ENCODE measurements around the gene BBS4.
"Not testable (repeated sequence)": the region's sequence is repeated elsewhere in the genome, so short reads cannot be mapped to it uniquely, and the experiment has no call there.

The BBS4 gene, protein sequence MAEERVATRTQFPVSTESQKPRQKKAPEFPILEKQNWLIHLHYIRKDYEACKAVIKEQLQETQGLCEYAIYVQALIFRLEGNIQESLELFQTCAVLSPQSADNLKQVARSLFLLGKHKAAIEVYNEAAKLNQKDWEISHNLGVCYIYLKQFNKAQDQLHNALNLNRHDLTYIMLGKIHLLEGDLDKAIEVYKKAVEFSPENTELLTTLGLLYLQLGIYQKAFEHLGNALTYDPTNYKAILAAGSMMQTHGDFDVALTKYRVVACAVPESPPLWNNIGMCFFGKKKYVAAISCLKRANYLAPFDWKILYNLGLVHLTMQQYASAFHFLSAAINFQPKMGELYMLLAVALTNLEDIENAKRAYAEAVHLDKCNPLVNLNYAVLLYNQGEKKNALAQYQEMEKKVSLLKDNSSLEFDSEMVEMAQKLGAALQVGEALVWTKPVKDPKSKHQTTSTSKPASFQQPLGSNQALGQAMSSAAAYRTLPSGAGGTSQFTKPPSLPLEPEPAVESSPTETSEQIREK

DNA sequence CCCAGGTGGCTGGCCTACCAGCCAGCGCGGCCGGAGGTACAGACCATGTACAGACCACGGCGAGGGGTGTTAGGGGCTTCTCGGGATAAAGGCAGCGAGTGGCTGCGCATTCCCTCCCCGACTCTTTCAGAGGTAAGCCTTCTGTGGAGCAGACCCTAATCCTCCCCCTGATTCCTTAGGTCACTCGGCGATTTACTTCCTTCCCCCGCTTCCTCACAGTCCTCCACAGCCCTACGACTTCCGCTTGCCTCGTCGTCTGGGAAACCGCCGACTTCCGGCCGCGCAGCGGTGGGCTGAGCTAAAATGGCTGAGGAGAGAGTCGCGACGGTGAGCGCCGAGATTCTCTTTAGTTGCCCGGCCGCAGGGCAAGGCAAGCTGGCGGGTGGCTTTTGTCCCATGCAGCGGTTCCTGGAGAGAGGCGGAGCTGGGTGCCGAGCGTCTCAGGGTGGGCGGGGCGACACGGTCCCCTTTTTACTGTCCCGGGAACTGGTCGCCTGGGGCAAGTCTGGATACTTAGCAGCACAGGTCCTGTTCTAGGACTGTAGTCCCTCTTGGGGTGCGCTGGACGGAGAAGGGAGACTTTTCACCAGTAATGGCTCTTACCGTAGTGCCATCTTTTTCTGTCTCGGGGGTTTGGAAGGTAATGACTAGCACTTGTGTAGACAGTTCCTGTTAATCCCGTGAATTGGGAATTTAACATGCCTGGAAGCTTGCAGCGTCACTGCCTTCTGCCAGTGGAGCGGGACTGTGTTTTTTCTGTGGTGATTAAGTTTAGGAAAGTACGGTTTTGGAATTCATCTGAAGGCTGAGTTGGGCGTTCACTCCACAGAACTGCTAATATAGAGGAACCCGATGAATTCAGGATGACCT, at the start of gene BBS4, which contains the start of gene HIGD2B:
TSS of gene BBS4 (plus strand) at position 283 of the 870 bp plus-strand sequence. CDS start at position 304, 21 bp downstream.
TSS of gene HIGD2B (minus strand) at position 258 of the 870 bp plus-strand sequence. CDS start 9,808 bp downstream, outside the sequence.
- TF ChIP-seq ZNF274 (IDR thresholded peaks at IDR 0.05; ENCODE audit: low read depth, low read length) (no peak), YY1 (IDR thresholded peaks at IDR 0.05; ENCODE audit: insufficient read depth, insufficient read length) (peak; percentile 57), SUZ12 (IDR thresholded peaks at IDR 0.05; ENCODE audit: extremely low read depth, insufficient read depth, insufficient read length) (no peak)
- DNase-seq (ENCODE audit: low read depth, low spot score), result peak; percentile 92
- Histone ChIP-seq H3K9ac (ENCODE audit: insufficient read length, low read depth) (peak within 1 kb of the TSS; percentile 83), H3K4me1 (ENCODE audit: insufficient read depth, insufficient read length) (no peaks in the 10 kb centered on the region), H3K36me3 (ENCODE audit: insufficient read depth, insufficient read length, low read length) (no peaks in the 10 kb centered on the region), H3K27me3 (ENCODE audit: insufficient read depth, insufficient read length) (no peaks in the 10 kb centered on the region), H3K4me3 (ENCODE audit: insufficient read length, low read depth) (peak within 1 kb of the TSS; percentile 76), H3K9me3 (ENCODE audit: insufficient read depth, low read length) (no peaks in the 10 kb centered on the region)

DNA sequence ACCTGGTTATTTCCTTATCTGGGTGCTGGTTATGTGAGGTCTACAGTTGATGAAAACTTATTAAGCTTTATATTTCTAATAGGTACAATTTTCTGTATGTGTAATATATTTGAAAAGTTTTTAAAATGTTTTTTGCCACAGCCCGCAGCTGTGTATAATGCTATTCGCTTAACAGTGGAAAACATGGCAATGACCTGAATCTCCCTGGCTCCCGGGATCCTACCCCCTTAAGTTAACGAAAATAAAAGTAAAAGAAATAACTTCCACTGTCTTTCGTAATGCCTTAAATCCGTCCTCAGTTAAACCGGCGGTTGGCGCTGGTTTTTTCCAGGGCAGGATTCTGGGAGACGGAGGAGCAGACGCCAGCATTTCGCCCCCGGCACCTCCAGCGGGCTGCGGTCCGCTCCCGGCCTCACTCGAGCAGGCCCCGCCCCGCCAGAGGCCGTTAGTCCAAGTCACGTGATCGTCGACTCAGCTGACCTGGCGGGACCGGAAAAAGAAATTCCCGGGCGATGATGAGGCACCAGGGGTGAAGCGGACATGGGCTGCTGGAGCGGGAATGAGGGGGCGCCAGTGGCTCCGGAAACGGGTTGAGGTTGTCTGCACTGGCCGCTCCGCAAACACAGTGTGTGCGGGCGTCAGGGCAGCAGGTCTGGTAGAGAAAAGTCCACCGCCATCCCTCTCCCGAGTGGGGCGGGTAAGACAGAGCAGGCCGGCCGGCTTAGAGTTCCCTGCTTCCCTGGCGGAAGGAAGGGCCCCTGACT, 49.3 kb upstream of the BBS4 start:
- not testable (repeated sequence) for H3K27me3 ChIP-seq (ENCODE audit: insufficient read depth, insufficient read length); H3K9me3 ChIP-seq (ENCODE audit: insufficient read depth, low read length); H3K4me1 ChIP-seq (ENCODE audit: insufficient read depth, insufficient read length); H3K36me3 ChIP-seq (ENCODE audit: insufficient read depth, insufficient read length, low read length); H3K9ac ChIP-seq (ENCODE audit: insufficient read length, low read depth); H3K4me3 ChIP-seq (ENCODE audit: insufficient read length, low read depth)
- DNase-seq (ENCODE audit: low read depth, low spot score), result peak; percentile 74

DNA sequence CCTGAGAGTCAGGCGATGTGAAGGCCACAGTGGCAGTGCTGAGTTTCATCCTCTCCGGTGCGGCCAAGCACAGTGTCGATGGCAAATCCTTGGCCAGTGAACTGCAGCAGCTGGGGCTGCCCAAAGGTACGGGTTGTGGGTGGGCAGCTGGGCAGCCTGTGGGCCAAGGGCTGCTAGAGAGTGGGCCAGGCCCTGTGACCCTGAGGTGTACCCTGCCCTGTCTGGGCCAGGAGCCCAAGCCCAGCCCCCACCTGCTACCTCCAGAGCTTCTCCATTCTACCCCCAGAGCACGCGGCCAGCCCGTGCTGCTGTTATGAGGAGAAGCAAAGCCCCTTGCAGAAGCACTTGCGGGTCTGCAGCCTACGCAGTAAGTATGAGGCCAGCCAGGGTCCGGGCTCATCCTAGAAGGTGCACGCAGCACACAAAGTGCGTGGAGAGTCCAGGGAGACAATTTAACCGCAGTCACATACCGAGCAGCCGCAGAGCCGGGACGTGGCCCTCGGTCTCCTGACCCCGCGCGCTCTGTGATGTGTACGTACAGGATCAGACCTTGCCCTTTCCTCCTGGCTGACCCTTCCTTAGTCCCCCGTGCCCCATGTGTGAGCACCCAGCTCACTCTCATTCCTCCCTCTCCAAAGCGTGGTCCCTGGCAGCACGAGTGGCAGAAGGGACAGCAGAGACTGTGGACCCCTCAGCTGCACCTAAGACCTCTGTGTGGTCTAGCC, 46.1 kb upstream of the BBS4 start:
- H3K4me3 ChIP-seq (ENCODE audit: insufficient read length, low read depth); H3K27me3 ChIP-seq (ENCODE audit: insufficient read depth, insufficient read length); H3K9me3 ChIP-seq (ENCODE audit: insufficient read depth, low read length); H3K9ac ChIP-seq (ENCODE audit: insufficient read length, low read depth); H3K36me3 ChIP-seq (ENCODE audit: insufficient read depth, insufficient read length, low read length); DNase-seq (ENCODE audit: low read depth, low spot score); H3K4me1 ChIP-seq (ENCODE audit: insufficient read depth, insufficient read length): not testable (repeated sequence)

DNA sequence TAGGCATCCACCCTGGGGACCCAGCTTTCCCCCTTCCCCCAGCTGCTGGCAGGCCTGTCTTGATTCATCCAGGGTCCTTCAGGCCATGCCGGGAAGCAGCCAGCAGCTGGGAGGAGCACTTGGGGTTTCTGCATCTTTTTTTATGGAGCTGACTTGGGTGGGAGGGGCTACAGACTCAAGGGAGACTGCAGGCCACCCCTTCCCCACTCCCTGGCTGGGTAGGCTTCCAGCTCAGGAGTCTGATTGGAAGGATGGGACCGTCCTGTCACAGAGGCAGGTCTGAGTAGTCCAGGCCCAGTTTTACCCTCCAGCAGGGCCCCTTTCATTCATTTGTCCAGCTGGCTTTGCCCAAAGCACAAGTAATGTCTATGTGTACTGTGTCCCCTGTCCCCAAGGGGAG, 43.7 kb upstream of the BBS4 start:
- H3K4me3 ChIP-seq (ENCODE audit: insufficient read length, low read depth); DNase-seq (ENCODE audit: low read depth, low spot score); H3K9me3 ChIP-seq (ENCODE audit: insufficient read depth, low read length); H3K9ac ChIP-seq (ENCODE audit: insufficient read length, low read depth); H3K4me1 ChIP-seq (ENCODE audit: insufficient read depth, insufficient read length); H3K36me3 ChIP-seq (ENCODE audit: insufficient read depth, insufficient read length, low read length); H3K27me3 ChIP-seq (ENCODE audit: insufficient read depth, insufficient read length): not testable (repeated sequence)

DNA sequence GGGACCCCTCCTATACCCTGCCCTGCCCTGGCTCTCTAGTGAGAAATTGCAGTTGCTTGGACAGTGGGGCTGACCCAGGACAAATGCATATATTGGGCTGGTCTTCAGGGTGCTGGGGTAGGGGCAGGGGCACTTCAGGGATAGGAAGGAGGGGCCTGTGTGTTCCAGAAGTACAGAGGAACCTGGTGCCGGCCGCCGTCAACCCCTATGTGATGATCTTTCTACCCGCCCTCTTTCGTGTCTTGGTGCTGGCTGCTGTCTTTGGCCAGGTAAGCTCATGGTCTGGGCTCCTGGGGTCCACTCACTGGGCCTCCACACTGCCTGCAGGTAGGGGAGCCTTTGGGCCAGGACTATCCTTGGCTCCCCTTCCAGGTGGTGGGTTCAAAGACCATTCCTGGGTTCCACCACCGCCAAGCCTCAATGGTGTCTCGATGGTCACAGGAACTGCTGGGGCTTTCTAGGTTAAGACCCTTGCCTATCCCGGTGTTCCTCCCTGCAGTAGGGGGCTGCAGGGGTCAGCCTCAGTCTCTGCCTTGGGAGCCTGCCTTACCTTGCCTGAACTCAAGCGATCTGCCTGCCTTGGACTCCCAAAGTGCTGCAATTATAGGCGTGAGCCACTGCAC, 37.3 kb upstream of the BBS4 start:
- not testable (repeated sequence) for H3K9me3 ChIP-seq (ENCODE audit: insufficient read depth, low read length); H3K4me3 ChIP-seq (ENCODE audit: insufficient read length, low read depth); H3K4me1 ChIP-seq (ENCODE audit: insufficient read depth, insufficient read length); H3K36me3 ChIP-seq (ENCODE audit: insufficient read depth, insufficient read length, low read length); H3K9ac ChIP-seq (ENCODE audit: insufficient read length, low read depth); DNase-seq (ENCODE audit: low read depth, low spot score); H3K27me3 ChIP-seq (ENCODE audit: insufficient read depth, insufficient read length)

DNA sequence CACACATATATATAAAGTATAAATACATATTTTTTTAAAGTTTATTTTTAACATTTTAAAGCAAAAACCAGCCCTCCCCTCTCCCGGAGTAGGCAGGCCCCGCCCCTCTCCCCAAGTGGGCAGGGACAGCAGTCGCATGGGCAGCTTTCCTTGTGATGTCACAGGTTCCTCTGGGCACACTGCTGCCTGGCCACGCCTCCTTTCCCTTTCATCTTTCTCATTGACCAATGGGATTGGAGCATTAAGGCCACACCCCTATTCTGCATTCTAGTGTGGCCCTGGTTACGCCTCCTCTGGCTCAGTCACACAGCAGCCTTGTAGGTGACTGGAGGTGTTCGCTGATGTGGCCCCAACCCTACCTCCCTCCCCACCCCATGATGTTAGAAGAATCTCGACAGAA, 31.6 kb upstream of the BBS4 start, which contains the start of gene GOLGA6B:
TSS of gene GOLGA6B (plus strand) at position 301 of the 400 bp plus-strand sequence. CDS start at position 342, 41 bp downstream.
- H3K27me3 ChIP-seq (ENCODE audit: insufficient read depth, insufficient read length); H3K9ac ChIP-seq (ENCODE audit: insufficient read length, low read depth); H3K36me3 ChIP-seq (ENCODE audit: insufficient read depth, insufficient read length, low read length); H3K4me1 ChIP-seq (ENCODE audit: insufficient read depth, insufficient read length); H3K9me3 ChIP-seq (ENCODE audit: insufficient read depth, low read length); DNase-seq (ENCODE audit: low read depth, low spot score); H3K4me3 ChIP-seq (ENCODE audit: insufficient read length, low read depth): not testable (repeated sequence)

DNA sequence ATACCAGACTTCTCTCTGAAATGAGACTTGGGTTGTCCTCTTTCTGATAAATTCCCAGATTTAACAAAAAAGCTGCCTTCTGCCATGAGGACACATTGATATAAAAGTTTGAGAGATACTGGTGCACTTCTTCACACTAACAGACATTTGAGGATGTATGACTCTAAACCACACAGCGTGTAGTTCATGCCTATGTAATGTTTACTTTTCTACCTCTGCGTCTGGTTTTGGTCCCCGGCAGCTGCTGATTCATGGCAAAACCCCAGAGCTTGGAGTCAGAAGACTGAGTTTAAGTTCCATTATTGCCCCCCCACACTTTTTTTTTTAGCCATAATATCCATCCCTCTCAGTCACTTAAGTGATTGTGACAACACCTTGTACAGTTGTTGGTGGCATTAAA, 30.0 kb upstream of the BBS4 start:
- not testable (repeated sequence) for H3K4me1 ChIP-seq (ENCODE audit: insufficient read depth, insufficient read length); H3K27me3 ChIP-seq (ENCODE audit: insufficient read depth, insufficient read length); H3K4me3 ChIP-seq (ENCODE audit: insufficient read length, low read depth); H3K9me3 ChIP-seq (ENCODE audit: insufficient read depth, low read length); H3K36me3 ChIP-seq (ENCODE audit: insufficient read depth, insufficient read length, low read length); H3K9ac ChIP-seq (ENCODE audit: insufficient read length, low read depth); DNase-seq (ENCODE audit: low read depth, low spot score)

DNA sequence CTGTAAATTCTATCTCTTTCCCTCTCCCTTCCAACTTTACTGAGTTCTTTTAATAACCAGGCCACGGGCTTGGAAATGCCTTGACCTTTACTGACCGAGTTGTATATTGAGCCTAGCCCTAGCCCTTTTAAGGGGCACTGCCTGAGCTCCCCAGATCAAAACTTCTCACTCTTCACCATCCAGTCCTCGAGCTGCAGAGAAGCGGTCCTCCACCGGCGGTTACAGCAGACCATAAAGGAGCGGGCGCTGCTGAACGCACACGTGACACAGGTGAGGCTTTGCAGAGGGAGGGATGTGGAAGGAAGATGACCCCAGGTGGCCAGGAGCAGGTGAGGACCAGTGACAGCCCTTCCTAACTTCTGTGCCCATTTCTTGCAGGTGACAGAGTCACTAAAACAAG, 24.9 kb upstream of the BBS4 start:
- not testable (repeated sequence) for H3K9ac ChIP-seq (ENCODE audit: insufficient read length, low read depth); DNase-seq (ENCODE audit: low read depth, low spot score); H3K9me3 ChIP-seq (ENCODE audit: insufficient read depth, low read length); H3K4me1 ChIP-seq (ENCODE audit: insufficient read depth, insufficient read length); H3K36me3 ChIP-seq (ENCODE audit: insufficient read depth, insufficient read length, low read length); H3K4me3 ChIP-seq (ENCODE audit: insufficient read length, low read depth); H3K27me3 ChIP-seq (ENCODE audit: insufficient read depth, insufficient read length)

DNA sequence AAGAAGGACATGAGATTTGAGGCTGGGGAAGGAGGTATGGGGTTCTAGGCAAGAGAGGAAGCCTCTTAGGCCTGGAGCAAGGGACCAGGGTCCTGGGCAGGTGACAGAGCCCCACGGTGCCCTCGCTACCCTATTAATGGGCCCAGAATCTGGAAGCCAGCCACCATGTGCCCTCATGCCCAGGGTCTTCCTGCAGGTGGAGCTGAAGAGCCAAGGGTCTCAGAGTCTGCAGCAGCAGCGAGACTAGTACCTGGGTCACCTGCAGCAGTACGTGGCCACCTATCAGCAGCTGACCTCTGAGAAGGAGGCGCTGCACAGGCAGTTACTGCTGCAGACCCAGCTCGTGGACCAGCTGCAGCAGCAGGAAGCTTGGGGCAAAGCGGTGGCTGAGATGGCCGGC, 22.1 kb upstream of the BBS4 start:
- H3K9ac ChIP-seq (ENCODE audit: insufficient read length, low read depth); H3K4me1 ChIP-seq (ENCODE audit: insufficient read depth, insufficient read length); DNase-seq (ENCODE audit: low read depth, low spot score); H3K36me3 ChIP-seq (ENCODE audit: insufficient read depth, insufficient read length, low read length); H3K27me3 ChIP-seq (ENCODE audit: insufficient read depth, insufficient read length); H3K4me3 ChIP-seq (ENCODE audit: insufficient read length, low read depth); H3K9me3 ChIP-seq (ENCODE audit: insufficient read depth, low read length): not testable (repeated sequence)

DNA sequence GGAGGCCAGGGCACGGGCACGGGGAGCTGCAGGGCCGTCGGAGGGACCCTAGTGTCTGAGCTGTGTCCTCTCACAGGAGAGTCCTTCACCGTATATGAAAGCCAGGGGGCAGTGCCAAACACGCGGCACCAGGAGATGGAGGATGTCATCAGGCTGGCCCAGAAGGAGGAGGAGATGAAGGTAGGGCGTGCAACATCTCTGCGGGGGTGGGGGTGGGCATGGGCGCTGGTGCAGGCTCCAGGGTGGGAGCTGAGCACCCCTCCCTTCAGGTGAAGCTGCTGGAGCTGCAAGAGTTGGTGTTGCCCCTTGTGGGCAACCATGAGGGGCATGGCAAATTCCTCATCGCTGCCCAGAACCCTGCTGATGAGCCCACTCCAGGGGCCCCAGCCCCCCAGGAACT, 20.3 kb upstream of the BBS4 start:
- H3K36me3 ChIP-seq (ENCODE audit: insufficient read depth, insufficient read length, low read length); DNase-seq (ENCODE audit: low read depth, low spot score); H3K9me3 ChIP-seq (ENCODE audit: insufficient read depth, low read length); H3K9ac ChIP-seq (ENCODE audit: insufficient read length, low read depth); H3K4me3 ChIP-seq (ENCODE audit: insufficient read length, low read depth); H3K27me3 ChIP-seq (ENCODE audit: insufficient read depth, insufficient read length); H3K4me1 ChIP-seq (ENCODE audit: insufficient read depth, insufficient read length): not testable (repeated sequence)

Measured in NT2/D1 (cell line).